SW 1271 (cell line): ENCODE data around the gene HAVCR2.

Experiments used
- DNase-seq, 2 experiments: peaks; one replicate each; lab custom pipeline; 2025; lab: John Stamatoyannopoulos, UW

HAVCR2 gene

GRCh38 chr5:157108976-157109375 is at the start of gene HAVCR2:
TSS of gene HAVCR2 (minus strand) at chr5:157109044. CDS start at chr5:157108983, 61 bp downstream.
- no peak for DNase-seq

- DNase-seq: no peak
Measured at GRCh38 chr5:157157293-157157891, 48.5 kb upstream of the HAVCR2 start.

- DNase-seq: no peak
Measured at GRCh38 chr5:157155297-157155696, 46.5 kb upstream of the HAVCR2 start.

GRCh38 chr5:157150995-157151394 is 42.2 kb upstream of the HAVCR2 start:
- no peak for DNase-seq

- peak; percentile 12 to 79 for DNase-seq
Measured at GRCh38 chr5:157148734-157149615, 40.1 kb upstream of the HAVCR2 start.

- DNase-seq: peak in 1 of 2 experiments; percentile 96
Measured at GRCh38 chr5:157143127-157143971, 34.5 kb upstream of the HAVCR2 start.

- peak; percentile 94 to 100 for DNase-seq
Measured at GRCh38 chr5:157142317-157143126, 33.7 kb upstream of the HAVCR2 start, which contains the start of gene MED7. TSS of gene MED7 (minus strand) at chr5:157142865. CDS start at chr5:157139431, 3,434 bp downstream.

- no peak for DNase-seq
Measured at GRCh38 chr5:157137691-157138090, 28.8 kb upstream of the HAVCR2 start.

- no peak for DNase-seq
Measured at GRCh38 chr5:157132281-157132612, 23.4 kb upstream of the HAVCR2 start.

GRCh38 chr5:157130925-157131324 is 22.1 kb upstream of the HAVCR2 start:
- DNase-seq: no peak

GRCh38 chr5:157121709-157122108 is 12.9 kb upstream of the HAVCR2 start:
- DNase-seq: no peak

- no peak for DNase-seq
Measured at GRCh38 chr5:157120102-157120501, 11.3 kb upstream of the HAVCR2 start.

- DNase-seq: no peak
Measured at GRCh38 chr5:157116483-157116954, 7.7 kb upstream of the HAVCR2 start.

- no peak for DNase-seq
Measured at GRCh38 chr5:157115502-157115901, 6.7 kb upstream of the HAVCR2 start.

GRCh38 chr5:157115012-157115411 is 6.2 kb upstream of the HAVCR2 start:
- DNase-seq: no peak

- no peak for DNase-seq
Measured at GRCh38 chr5:157113002-157113401, 4.2 kb upstream of the HAVCR2 start.

GRCh38 chr5:157109744-157110143 is 900 bp upstream of the HAVCR2 start:
- DNase-seq: no peak

GRCh38 chr5:157107508-157107907 is 1.3 kb downstream of the HAVCR2 start:
- no peak for DNase-seq

GRCh38 chr5:157106630-157107461 is 2.0 kb downstream of the HAVCR2 start:
- DNase-seq: no peak

- DNase-seq: peak; percentile 8 to 32
Measured at GRCh38 chr5:157100140-157100679, 8.6 kb downstream of the HAVCR2 start.
